Muscle of back (tissue), 11 donors: ENCODE results near the gene NES. TPM values are rescaled to one million over a fixed set of nuclear protein-coding genes. Genes with fewer than 3 reads are reported as not detected.

Experiments
- DNase-seq, 3 donors: peaks; one replicate each; pipeline versions ENCODE4 v3.0.0 to v3.0.0-alpha.2; 2013
- polyA plus RNA-seq, 10 donors: library from polyadenylated mRNA; unstranded; fragments of 120-200 nt; gene quantifications; one replicate each; pipeline ENCODE4 v1.2.1, GENCODE V29; 2013; ENCODE audit not compliant: insufficient read length in 10 of 10

NES gene
- polyA plus RNA-seq, 10 donors = 584 to 1,081 (median 826) TPM

DNA sequence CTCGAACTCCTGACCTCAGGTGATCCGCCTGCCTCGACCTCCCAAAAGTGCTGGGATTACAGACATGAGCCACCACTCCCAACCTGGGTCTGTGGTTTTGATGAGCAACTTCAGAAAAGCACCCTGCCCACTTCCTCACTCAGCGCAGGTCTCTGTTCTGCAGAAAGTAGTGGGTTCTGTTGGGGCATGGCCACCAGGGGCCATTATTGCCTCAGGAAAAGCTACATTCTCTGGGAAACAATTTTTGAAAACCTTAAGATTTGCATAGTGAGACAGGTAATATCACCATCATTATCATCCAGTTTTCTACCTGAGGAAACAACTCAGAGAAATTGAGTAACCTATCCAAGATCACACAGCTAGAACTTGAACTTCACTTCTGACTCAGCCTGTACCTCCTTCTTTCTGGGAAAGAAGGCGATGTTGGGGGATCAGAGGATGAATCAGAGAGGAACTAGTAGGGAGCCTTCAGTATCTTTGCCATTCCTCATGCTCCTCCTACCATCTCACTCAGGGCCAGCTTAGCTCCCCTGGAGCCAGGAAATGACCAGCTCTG lies 7.1 kb upstream of the NES start:
- DNase-seq = no peak

DNA sequence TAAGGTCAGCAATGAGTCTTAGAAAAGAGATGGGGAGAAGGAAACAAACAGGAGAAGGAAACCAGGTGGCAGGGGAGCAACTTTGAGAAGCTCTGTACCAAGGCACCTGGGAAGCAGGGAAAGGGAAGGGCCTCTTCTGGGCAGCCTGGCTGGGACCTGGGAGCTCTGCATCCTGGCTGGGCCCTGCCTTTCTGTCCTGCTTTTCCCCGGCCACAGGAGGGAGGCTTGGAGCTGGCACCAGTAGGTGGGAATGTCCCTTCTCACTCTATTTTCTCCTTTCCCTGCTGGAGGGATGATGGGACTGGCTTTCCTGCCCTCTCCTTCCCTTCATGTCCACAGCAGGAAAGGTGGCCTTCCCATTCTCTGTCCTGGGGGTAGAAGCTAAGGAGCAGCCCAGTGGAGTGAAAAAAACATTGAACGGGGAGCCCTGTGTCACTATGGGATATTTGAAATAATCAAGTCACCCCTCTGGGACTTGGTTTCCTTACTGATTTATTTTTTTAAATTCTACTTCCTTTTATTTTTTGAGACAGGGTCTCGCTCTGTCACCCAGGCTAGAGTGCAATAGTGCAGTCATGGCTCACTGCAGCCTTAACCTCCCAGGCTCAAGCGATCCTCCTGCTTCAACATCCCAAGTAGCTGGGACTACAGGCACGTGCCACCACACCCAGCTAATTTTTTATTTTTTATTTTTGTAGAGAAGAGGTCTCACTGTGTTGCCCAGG lies 5.1 kb upstream of the NES start:
- DNase-seq = no peak

DNA sequence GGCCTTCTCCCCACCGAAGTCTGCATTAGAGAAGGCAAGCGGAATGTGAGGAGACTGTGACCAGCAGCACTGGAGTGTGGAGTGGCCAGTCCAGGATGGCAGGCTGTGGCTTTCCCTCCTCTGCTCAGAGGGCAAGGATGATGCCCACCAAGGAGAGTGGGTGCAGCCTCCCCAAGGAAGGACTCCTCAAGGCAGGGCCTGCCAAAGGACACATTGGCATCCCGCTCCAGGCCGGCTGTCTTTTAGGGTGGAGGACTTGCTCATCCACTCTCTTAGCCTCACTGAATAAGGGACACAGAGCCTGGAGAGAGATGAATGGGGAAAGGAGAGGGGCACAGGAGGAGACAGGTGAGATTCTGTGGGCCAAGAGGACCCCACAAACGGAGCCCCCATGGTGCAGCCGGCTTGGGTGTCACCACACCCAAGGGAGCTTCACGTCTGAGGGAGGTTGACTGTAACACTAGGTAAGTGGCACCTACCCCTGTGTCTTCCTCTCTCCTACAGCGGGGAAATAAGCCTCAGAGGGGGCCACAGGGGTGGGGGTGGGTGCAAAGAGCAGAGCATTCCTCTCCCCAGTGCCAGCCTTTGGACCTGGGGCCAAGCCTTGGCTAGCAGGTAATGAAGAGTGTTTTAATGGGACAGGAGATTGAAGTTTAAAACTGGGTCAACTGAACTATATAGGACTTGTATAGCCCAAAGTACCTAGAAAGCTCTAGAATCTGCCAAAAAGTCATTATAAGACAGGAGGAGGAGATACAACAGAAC lies 4.2 kb upstream of the NES start:
- DNase-seq = no peak

DNA sequence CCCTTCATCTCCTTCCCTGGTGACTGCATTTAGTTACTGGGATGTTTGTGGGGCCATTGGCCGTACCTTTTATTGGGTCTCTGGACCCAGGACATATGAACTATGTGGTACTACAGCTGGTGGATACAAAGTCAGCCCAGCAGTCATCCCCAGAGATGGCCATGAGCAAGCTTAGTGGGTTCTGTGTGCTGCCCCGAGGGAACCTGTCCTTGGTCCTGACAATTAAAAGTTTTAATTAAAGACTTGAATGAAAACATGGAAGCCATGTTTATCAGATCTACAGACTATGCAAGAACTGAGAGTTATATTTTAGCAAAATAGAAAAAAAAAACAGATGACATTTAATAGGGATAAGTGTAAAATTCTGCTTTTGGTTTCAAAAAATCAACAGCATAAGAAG lies 2.8 kb upstream of the NES start:
- DNase-seq = no peak

GRCh38 chr1:156677616-156678596 lies 699 bp upstream of the NES start:
- peak; percentile 89 to 94 (median 90) for DNase-seq

DNA sequence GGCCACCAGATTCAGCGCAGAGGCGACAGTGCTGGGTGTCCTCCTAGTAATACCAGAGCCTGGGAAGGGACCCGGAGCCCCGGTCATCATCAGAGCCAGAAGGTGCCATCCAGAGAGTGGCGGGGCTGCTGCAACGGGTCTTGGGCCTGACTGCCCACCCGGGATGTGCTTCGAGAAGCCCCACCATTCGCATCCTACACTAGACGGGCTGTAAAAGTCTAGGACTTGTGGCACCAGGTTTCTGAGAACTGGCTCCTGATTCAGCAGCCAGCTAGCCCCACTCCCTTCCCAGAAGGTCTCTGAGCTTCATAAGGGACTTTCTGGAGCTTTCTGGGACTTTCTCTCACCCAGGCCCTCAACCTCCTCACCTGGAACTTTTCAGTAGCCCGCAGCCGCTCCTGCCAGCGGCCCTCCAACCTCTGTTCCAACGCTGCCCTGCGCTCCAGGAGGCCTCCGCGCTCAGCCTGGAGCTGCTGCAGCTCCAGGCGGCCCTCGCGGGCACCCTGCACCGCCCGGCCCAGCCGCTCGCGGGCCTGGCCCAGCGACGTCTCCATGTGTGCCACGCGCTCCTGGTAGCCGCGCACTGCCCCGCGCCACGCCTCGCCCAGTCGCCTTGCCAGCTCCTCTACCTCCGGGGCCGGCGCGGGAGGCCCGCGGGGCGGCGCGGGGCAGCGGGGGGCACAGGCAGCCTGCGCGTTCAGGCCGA lies 940 bp downstream of the NES start:
- DNase-seq = peak in 1 of 3 donors; percentile 58

DNA sequence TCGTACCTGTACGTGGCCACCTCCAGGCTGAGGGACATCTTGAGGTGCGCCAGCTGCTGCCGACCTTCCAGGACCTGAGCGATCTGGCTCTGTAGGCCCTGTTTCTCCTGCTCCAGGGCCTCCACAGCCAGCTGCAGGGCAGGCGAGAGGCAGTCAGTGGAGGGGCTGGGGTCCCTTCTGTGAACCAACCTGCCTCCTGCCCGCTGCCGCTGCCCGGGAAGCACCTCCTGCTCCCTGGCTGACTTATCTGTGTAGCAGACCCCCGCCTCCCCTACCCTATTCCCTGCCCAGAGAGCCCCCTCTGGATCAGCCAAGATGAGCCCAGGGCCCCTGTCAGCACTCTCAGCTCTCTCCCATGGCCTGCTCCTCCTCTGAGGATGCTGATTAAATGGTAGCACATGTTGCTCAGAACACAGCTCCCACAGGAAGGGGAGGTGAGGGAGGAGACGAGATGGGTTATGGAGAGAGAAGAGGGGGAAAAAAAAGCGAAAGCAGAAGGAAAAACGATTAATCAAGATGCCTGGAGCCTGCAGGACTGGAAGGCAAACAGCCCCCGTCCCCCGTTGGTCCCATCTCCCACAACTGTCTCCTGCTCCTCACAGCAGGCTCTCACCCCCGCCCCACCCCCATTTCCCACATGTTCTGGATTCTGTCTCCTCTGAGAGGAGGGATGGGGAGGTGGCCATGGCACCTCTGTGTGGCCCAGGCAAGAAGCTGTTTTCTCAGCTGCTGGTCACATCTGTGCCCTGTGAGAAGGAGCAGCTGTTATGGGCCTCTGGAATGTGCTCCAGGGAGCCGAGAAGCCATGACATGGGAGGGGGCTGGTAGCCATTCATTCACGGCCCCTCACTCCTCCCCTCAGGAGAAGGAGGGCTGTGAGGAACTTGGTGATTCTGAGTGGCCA lies 1.7 kb downstream of the NES start:
- DNase-seq = peak in 1 of 3 donors; percentile 81

GRCh38 chr1:156673387-156674121 lies 3.7 kb downstream of the NES start:
- DNase-seq = peak in 1 of 3 donors; percentile 40

DNA sequence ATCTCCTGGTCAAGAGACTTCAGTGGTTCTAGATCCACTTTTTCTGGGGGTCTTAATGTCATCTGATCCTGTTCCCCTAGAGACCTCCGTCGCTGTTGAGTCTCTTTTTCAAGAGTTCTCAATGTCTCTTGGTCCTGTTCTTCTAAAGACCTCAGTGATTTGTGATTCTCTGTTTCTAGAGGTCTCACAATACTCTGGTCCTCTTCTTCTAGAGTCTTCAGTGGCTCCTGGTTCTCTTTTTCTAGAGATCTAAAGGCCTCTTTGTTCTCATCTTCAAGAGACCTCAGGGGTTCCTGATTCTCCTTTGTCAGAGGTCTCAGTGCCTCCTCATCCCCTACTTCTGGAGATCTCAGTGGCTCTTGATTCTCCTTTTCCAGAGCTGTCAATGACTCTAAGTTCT lies 5.4 kb downstream of the NES start:
- no peak for DNase-seq

DNA sequence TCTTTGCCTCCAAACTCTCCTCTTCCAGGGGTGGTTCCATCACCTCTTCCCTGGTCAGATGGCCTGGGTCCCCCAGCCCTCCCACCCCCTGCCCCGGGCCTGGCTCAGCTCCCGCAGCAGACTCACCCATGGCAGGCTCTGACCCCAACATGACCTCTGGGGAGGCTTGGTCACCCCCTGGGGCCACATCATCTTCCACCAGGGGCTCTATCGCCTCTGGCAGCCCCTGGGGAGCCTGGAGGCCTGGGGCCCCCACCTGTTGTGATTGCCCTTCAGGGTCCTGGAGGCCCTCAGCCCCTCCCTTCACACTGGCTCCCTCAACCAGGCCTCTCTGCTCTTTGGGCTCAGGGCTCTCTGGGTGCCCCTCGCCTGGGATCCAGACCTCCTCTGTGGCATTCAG lies 6.4 kb downstream of the NES start:
- no peak for DNase-seq

DNA sequence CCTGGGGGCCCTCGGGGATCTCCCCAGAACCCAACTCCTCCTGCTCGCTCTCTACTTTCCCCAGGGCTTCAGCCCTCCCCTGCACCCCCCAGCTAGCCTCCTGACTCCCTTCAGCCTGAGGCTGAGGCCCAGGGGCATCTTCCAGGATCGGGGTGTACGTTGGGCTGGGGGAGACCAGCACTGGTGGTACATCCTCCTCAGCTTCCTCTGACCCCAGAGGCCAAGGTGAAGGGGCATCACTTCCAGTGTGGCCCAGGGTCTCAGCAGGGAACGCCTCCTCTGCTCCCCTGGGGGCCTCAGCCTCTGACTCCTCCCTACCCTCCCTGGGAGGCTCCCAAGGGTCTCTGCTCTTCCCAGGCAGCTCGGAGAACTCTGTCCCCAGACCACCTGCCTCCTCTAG lies 6.8 kb downstream of the NES start:
- DNase-seq = no peak

- no peak for DNase-seq
These were observed 7.4 kb downstream of the NES start for GRCh38 chr1:156669794-156670193.

DNA sequence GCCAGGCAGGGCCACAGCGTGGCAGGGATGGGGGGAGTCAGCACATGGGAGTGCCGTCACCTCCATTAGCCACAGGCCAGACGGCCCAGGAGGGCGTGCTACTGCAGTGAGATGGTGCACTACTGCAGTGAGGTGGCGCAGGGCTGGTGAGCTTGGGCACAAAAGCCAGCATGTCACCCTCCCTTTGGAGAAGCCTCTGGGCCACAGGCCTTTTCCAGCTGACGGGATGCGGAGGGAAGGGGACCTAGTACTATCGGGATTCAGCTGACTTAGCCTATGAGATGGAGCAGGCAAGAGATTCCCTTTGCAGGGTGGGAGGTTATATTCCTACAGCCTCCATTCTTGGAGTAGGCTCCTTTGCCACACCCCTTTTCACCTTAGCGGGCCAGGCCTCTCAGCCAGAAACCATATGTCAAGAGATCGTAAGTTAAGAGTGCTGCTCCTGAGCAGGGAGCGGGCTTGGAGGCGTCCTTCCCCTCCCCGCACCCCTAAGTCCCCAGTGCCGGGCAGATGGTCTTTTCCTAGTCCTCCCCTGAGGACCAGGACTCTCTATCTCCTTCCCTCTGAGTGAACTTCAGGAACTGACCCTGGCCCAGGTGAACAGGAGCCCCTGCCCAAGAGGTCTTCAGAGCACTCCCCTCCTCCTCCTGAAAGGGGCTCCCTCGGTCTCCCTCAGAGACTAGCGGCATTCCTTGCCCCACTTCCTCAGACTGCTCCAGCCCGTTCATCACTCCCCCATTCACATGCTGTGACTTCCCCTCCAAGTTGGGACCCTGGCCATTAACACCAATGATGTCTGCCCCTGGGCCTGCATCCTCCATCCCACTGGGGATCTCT lies 8.2 kb downstream of the NES start:
- DNase-seq = peak in 1 of 3 donors; percentile 59

GRCh38 chr1:156667968-156668709 lies 9.1 kb downstream of the NES start:
- peak in 1 of 3 donors; percentile 22 for DNase-seq

DNA sequence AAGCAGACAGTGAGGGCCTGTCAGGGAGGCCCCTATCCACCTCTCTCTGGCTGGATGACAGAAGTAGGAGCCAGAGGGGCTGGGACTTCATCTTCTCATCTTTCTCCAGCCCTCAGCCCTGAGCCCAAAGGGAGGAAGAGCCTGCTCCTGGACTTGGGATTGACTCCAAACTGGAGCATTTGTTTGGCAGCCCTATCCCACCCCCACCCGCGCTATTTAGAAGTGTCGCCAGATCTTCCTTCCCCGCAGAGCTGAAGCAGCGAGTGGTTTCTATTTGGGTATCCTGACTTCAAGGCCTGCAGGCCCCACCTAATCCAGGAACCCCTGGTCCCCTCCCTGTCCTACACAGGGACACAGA lies 9.6 kb downstream of the NES start:
- DNase-seq = peak; percentile 83 to 96 (median 94)

- DNase-seq = peak in 1 of 3 donors; percentile 56
These were observed 10.2 kb downstream of the NES start for GRCh38 chr1:156666862-156667609.

DNA sequence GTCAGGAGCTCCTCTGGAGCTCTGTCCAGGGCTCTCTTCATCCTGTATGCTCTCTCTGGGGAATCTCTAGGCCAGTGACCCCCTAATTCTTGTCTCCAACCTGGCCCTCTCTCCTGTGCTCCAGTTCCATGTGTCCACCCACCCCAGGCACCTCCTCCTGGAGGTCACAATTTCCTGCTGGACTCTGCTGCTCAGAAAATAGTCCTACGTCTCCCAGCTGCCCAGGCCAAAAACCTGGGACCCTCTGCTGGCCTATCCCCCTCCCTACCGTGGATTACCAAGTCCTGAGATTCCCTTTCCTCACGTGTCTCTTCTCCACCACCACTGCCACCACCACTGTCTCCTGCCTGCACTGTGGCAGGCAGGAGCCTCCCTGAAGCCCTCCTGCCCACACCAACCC lies 11.7 kb downstream of the NES start:
- no peak for DNase-seq
